Glutamatergic neuron (in vitro differentiated cells): ENCODE measurements around the gene ZNF774. TPM values are rescaled to one million over a fixed set of nuclear protein-coding genes. Genes with fewer than 3 reads are reported as not detected.

Experiments
- DNase-seq: peaks from one replicate; pipeline ENCODE4 v3.0.0; 2022
- H3K27ac Mint-ChIP-seq: one replicate; pipeline ENCODE4 v1.8.0; 2020; ENCODE audit warnings: mild to moderate bottlenecking, mixed read lengths, inconsistent platforms; ENCODE audit not compliant: unreplicated experiment
- H3K27me3 Mint-ChIP-seq: one replicate; pipeline ENCODE4 v1.8.0; 2020; ENCODE audit warnings: mild to moderate bottlenecking, moderate library complexity, mixed read lengths, inconsistent platforms; ENCODE audit not compliant: unreplicated experiment
- H3K36me3 Mint-ChIP-seq: one replicate; pipeline ENCODE4 v1.8.0; 2020; ENCODE audit warnings: mild to moderate bottlenecking, mixed read lengths, inconsistent platforms; ENCODE audit not compliant: unreplicated experiment
- H3K4me1 Mint-ChIP-seq: one replicate; pipeline ENCODE4 v1.8.0; 2020; ENCODE audit warnings: mild to moderate bottlenecking, low read depth, mixed read lengths, inconsistent platforms; ENCODE audit not compliant: unreplicated experiment
- H3K4me3 Mint-ChIP-seq: one replicate; pipeline ENCODE4 v1.8.0; 2020; ENCODE audit warnings: mild to moderate bottlenecking, mixed read lengths, inconsistent platforms; ENCODE audit not compliant: unreplicated experiment
- H3K9me3 Mint-ChIP-seq: one replicate; pipeline ENCODE4 v1.8.0; 2020; ENCODE audit warnings: mild to moderate bottlenecking, moderate library complexity, mixed read lengths, inconsistent platforms; ENCODE audit not compliant: unreplicated experiment
- CTCF ChIP-seq: fragments of 200-600 bp; sonication (generic); IDR thresholded peaks from one replicate; pipeline ENCODE4 v1.5.0; 2021; ENCODE audit not compliant: partially characterized antibody, unreplicated experiment
- total RNA-seq: library from RNA; stranded (reverse); fragmentation: NEBNext Ultra II Directional; extraction: Animal tissue kit (Norgen Biotek cat#: 25700); gene quantifications from one replicate; pipeline ENCODE4 v1.2.1, GENCODE V29; 2021; ENCODE audit not compliant: unreplicated experiment

ZNF774 gene
- total RNA-seq, 1 donor from 2014 or later: 6.7 TPM

GRCh38 chr15:90349072-90349471 is 3.0 kb upstream of the ZNF774 start:
- Mint-ChIP-seq H3K36me3 (no peaks in the 10 kb centered on the region), H3K27ac (no peak overlapping the region), H3K4me1 (no peaks in the 10 kb centered on the region), H3K27me3 (no peaks in the 10 kb centered on the region), H3K4me3 (no peak overlapping the region), H3K9me3 (peaks cover 3% of the 10 kb centered on the region)
- DNase-seq: no peak
- TF ChIP-seq CTCF: no peak

- Mint-ChIP-seq H3K27me3 (no peaks in the 10 kb centered on the region), H3K36me3 (no peaks in the 10 kb centered on the region), H3K27ac (no peak overlapping the region), H3K9me3 (peaks cover 3% of the 10 kb centered on the region), H3K4me3 (no peak overlapping the region), H3K4me1 (no peaks in the 10 kb centered on the region)
- DNase-seq: no peak
- TF ChIP-seq CTCF: no peak
These were observed 2.3 kb upstream of the ZNF774 start for GRCh38 chr15:90349821-90350220.

GRCh38 chr15:90351479-90352106 is 491 bp upstream of the ZNF774 start:
- no peaks in the 10 kb centered on the region for H3K4me1 Mint-ChIP-seq
- no peak for DNase-seq
- H3K36me3 Mint-ChIP-seq: no peaks in the 10 kb centered on the region
- no peak for TF ChIP-seq CTCF
- no peaks in the 10 kb centered on the region for H3K27me3 Mint-ChIP-seq
- peaks cover 3% of the 10 kb centered on the region for H3K9me3 Mint-ChIP-seq
- H3K4me3 Mint-ChIP-seq: peak overlapping the region; percentile 90
- no peak overlapping the region for H3K27ac Mint-ChIP-seq

- Mint-ChIP-seq H3K36me3 (no peaks in the 10 kb centered on the region), H3K4me1 (no peaks in the 10 kb centered on the region)
These were observed 2.9 kb downstream of the ZNF774 start for GRCh38 chr15:90354986-90355385.

More at GRCh38 chr15:90354986-90355385, 2.9 kb downstream of the ZNF774 start:
- Mint-ChIP-seq H3K27me3 (no peaks in the 10 kb centered on the region), H3K27ac (no peak overlapping the region), H3K4me3 (no peak overlapping the region), H3K9me3 (no peaks in the 10 kb centered on the region)
- no peak for TF ChIP-seq CTCF
- DNase-seq: no peak
